WTC11 (cell line): ENCODE results near the gene MTA2. TPM values are rescaled to one million over a fixed set of nuclear protein-coding genes. Genes with fewer than 3 reads are reported as not detected.

Source experiments
- ATAC-seq: fragments of 200-7000 bp; cut with Tn5 transposase; 2 replicates; pipeline ENCODE4 v1.10.0; 2021; ENCODE audit warnings: mild to moderate bottlenecking, moderate library complexity
- CTCF ChIA-PET: fragments of 300-600 bp; sonication (Branson Sonifier 250); formaldehyde crosslinking; loops from one replicate; lab custom pipeline; 2021; ENCODE audit warnings: antibody characterized with exemption; lab: Charles Lee
- POLR2A ChIA-PET: fragments of 350-600 bp; sonication (Branson Sonifier 250); formaldehyde crosslinking; loops from one replicate; lab custom pipeline; 2021; ENCODE audit warnings: antibody characterized with exemption; lab: Charles Lee
- DNase-seq: peaks from one replicate; pipeline ENCODE4 v3.0.0; 2021; ENCODE audit warnings: low spot score
- H3K27ac Mint-ChIP-seq: 2 replicates; pipeline ENCODE4 v1.8.0; 2021; ENCODE audit warnings: mixed read lengths
- H3K27me3 Mint-ChIP-seq: 2 replicates; pipeline ENCODE4 v1.8.0; 2021; ENCODE audit warnings: low read depth, mild to moderate bottlenecking, moderate library complexity, mixed read lengths
- H3K36me3 Mint-ChIP-seq: 2 replicates; pipeline ENCODE4 v1.8.0; 2021; ENCODE audit warnings: mixed read lengths
- H3K4me1 Mint-ChIP-seq: 2 replicates; pipeline ENCODE4 v1.8.0; 2022; ENCODE audit warnings: mixed read lengths
- H3K4me3 Mint-ChIP-seq: 2 replicates; pipeline ENCODE4 v1.8.0; 2021; ENCODE audit warnings: mild to moderate bottlenecking, moderate library complexity, mixed read lengths
- H3K9me3 Mint-ChIP-seq: 2 replicates; pipeline ENCODE4 v1.8.0; 2021; ENCODE audit warnings: mixed read lengths
- ARID4B ChIP-seq: sonication (generic); formaldehyde crosslinking; IDR thresholded peaks from 2 replicates; pipeline ENCODE4 v1.8.0; 2023; ENCODE audit warnings: missing genetic modification reagents, mild to moderate bottlenecking, borderline replicate concordance
- CREB1 ChIP-seq: sonication (generic); formaldehyde crosslinking; IDR thresholded peaks from 2 replicates; pipeline ENCODE4 v1.8.0; 2023; ENCODE audit warnings: mild to moderate bottlenecking, missing genetic modification reagents
- E2F5 ChIP-seq: sonication (generic); formaldehyde crosslinking; IDR thresholded peaks from 2 replicates; pipeline ENCODE4 v1.8.1; 2022; ENCODE audit warnings: mild to moderate bottlenecking, moderate library complexity, missing genetic modification reagents
- ESRRA ChIP-seq: sonication (generic); formaldehyde crosslinking; IDR thresholded peaks from 2 replicates; pipeline ENCODE4 v1.8.1; 2022; ENCODE audit warnings: mild to moderate bottlenecking, missing genetic modification reagents, borderline replicate concordance
- FOXP4 ChIP-seq: sonication (generic); formaldehyde crosslinking; IDR thresholded peaks from 2 replicates; pipeline ENCODE4 v1.8.0; 2022; ENCODE audit warnings: mild to moderate bottlenecking, missing genetic modification reagents
- HMGA2 ChIP-seq: fragments of 250-450 bp; sonication (Bioruptor Pico); IDR thresholded peaks from 2 replicates; pipeline ENCODE4 v1.4.0; 2021; ENCODE audit warnings: mild to moderate bottlenecking, moderate library complexity
- MXD4 ChIP-seq: fragments of 250-450 bp; sonication (Bioruptor Pico); IDR thresholded peaks from 2 replicates; pipeline ENCODE4 v1.8.0; 2021; ENCODE audit warnings: mild to moderate bottlenecking, moderate library complexity, borderline replicate concordance
- RORB ChIP-seq: fragments of 250-450 bp; sonication (Bioruptor Pico); IDR thresholded peaks from 2 replicates; pipeline ENCODE4 v1.9.0; 2021; ENCODE audit warnings: mild to moderate bottlenecking
- SMAD4 ChIP-seq: sonication (generic); formaldehyde crosslinking; IDR thresholded peaks from 2 replicates; pipeline ENCODE4 v1.8.0; 2022; ENCODE audit warnings: mild to moderate bottlenecking, missing genetic modification reagents
- TEAD1 ChIP-seq: sonication (generic); formaldehyde crosslinking; IDR thresholded peaks from 2 replicates; pipeline ENCODE4 v1.8.0; 2022; ENCODE audit warnings: mild to moderate bottlenecking, missing genetic modification reagents
- ZNF263 ChIP-seq: sonication (generic); formaldehyde crosslinking; IDR thresholded peaks from 2 replicates; pipeline ENCODE4 v1.8.1; 2022; ENCODE audit warnings: low read depth, mild to moderate bottlenecking, moderate library complexity, missing genetic modification reagents
- ZNF423 ChIP-seq: fragments of 250-450 bp; sonication (Bioruptor Pico); IDR thresholded peaks from 2 replicates; pipeline ENCODE4 v2.1.2; 2022; ENCODE audit warnings: mild to moderate bottlenecking, moderate library complexity
- ZNF512 ChIP-seq: sonication (generic); formaldehyde crosslinking; IDR thresholded peaks from 2 replicates; pipeline ENCODE4 v1.8.1; 2022; ENCODE audit warnings: missing genetic modification reagents, borderline replicate concordance
- total RNA-seq: library from RNA; stranded (reverse); gene quantifications from 3 replicates; pipeline ENCODE4 v1.2.3, GENCODE V29; 2021

The MTA2 gene
- total RNA-seq, 1 experiment from 2014 or later, result 115 TPM

- TF ChIP-seq E2F5 (CRISPR knock-in tag) (no peak), ESRRA (CRISPR knock-in tag) (no peak), MXD4 (no peak), ZNF423 (no peak), RORB (CRISPR knock-in tag) (no peak), FOXP4 (CRISPR knock-in tag) (no peak), ZNF263 (CRISPR knock-in tag) (no peak), SMAD4 (CRISPR knock-in tag) (no peak)
These were observed 46.1 kb downstream of the MTA2 start (continued) for GRCh38 chr11:62555464-62556107.

GRCh38 chr11:62554387-62555167 is 47.1 kb downstream of the MTA2 start:
- TF ChIP-seq CREB1, result no peak
- TF ChIP-seq TEAD1 (CRISPR knock-in tag), result no peak
- TF ChIP-seq ZNF512 (CRISPR knock-in tag), result no peak
- TF ChIP-seq ARID4B (CRISPR knock-in tag), result no peak
- no peak for TF ChIP-seq SMAD4 (CRISPR knock-in tag)
- TF ChIP-seq HMGA2 (CRISPR knock-in tag), result no peak
- Mint-ChIP-seq H3K27ac (peak overlapping the region; percentile 58), H3K4me3 (no peak overlapping the region), H3K4me1 (peaks cover 68% of the 10 kb centered on the region), H3K36me3 (peaks cover 24% of the 10 kb centered on the region), H3K9me3 (no peaks in the 10 kb centered on the region), H3K27me3 (peaks cover 13% of the 10 kb centered on the region)
- POLR2A ChIA-PET, result interaction anchor here (2.0 kb wide), 2 partner anchors 37 to 159 kb away, joined by 8 to 9 read pairs; partner anchors contain the start of gene TUT1
- ATAC-seq (no peak), DNase-seq (no peak)
- CTCF ChIA-PET, result interaction anchor here (1.0 to 11.8 kb wide), 5 partner anchors 9 to 233 kb away, joined by 3 to 311 read pairs (median 61); partner anchors contain the start of genes AHNAK and TMEM179B
